HCT116 (cell line): ENCODE data around the gene HCRT. TPM values are rescaled to one million over a fixed set of nuclear protein-coding genes. Genes with fewer than 3 reads are reported as not detected.

Experiments used
- ATAC-seq: fragments of 200-7000 bp; cut with Tn5 transposase; 2 replicates; pipeline ENCODE4 v1.9.1; 2020; ENCODE audit warnings: mild to moderate bottlenecking, moderate library complexity
- BruUV-seq: library from RNA; stranded (reverse); fragments of 400-500 nt; replicated peaks from 2 replicates; lab custom pipeline; 2021; lab: Mats Ljungman, UMichigan
- CTCF ChIA-PET: fragments of 300-600 bp; sonication (Branson Sonifier 250); formaldehyde crosslinking; loops from one replicate; lab custom pipeline; 2021; ENCODE audit warnings: antibody characterized with exemption; lab: Charles Lee
- POLR2A ChIA-PET: fragments of 300-600, 350-600 bp; sonication (Branson Sonifier 250); formaldehyde crosslinking; loops from one replicate; lab custom pipeline; 2021; ENCODE audit warnings: antibody characterized with exemption; lab: Charles Lee
- RAD21 ChIA-PET, 2 experiments: fragments of 300-600 bp; sonication (Branson Sonifier 250); formaldehyde crosslinking; loops; one replicate each; lab custom pipeline; 2023; ENCODE audit warnings: low total read pairs in 2 of 2; ENCODE audit not compliant: uncharacterized antibody in 2 of 2, unreplicated experiment in 2 of 2, low non-redundant PET in 1 of 2; lab: Charles Lee
- DNase-seq: peaks from one replicate; pipeline ENCODE4 v3.0.0-alpha.2; 2010; ENCODE audit warnings: low read depth, low spot score
- H2AFZ ChIP-seq: fragments of 200-600 bp; shearing (Covaris generic), sonication (generic); 2 replicates; pipeline ENCODE4 v1.6.1; 2017; ENCODE audit warnings: low read depth, mixed run types, mixed read lengths, antibody characterized with exemption, low read length; ENCODE audit not compliant: poor library complexity, severe bottlenecking
- H3K27ac ChIP-seq: 2 replicates; pipeline ENCODE4 v1.5.1; 2012; ENCODE audit warnings: low read depth, low read length
- H3K27me3 ChIP-seq: fragments of 200-600 bp; sonication (generic); 2 replicates; pipeline ENCODE4 v1.6.1; 2016; ENCODE audit warnings: mixed run types, low read length, mixed read lengths; ENCODE audit not compliant: insufficient read depth
- H3K36me3 ChIP-seq, 2 experiments: fragments of 200-500 bp in 1 of 2; fragments of 200-600 bp in 1 of 2; sonication (Bioruptor generic) in 1 of 2; sonication (generic) in 1 of 2; 2 replicates each; pipeline versions ENCODE4 v1.5.1 to v1.6.1; 2014 to 2016; ENCODE audit warnings: low read length in 2 of 2, inconsistent platforms in 1 of 2, mixed read lengths in 1 of 2, mixed run types in 1 of 2; ENCODE audit not compliant: insufficient read depth in 2 of 2, control insufficient read depth in 1 of 2
- H3K4me1 ChIP-seq, 2 experiments: fragments of 200-600 bp in 1 of 2; sonication (generic) in 1 of 2; 2 replicates each; pipeline versions ENCODE4 v1.5.1 to v1.6.1; 2012 to 2017; ENCODE audit warnings: low read length in 2 of 2, inconsistent platforms in 1 of 2, mild to moderate bottlenecking in 1 of 2, mixed read lengths in 1 of 2, mixed run types in 1 of 2, moderate library complexity in 1 of 2; ENCODE audit not compliant: insufficient read depth in 2 of 2, control insufficient read depth in 1 of 2
- H3K4me2 ChIP-seq: fragments of 200-600 bp; sonication (generic); 2 replicates; pipeline ENCODE4 v1.6.1; 2017; ENCODE audit warnings: mixed run types, low read length, mixed read lengths
- H3K4me3 ChIP-seq, 2 experiments: fragments of 200-600 bp in 1 of 2; sonication (generic) in 1 of 2; replicated peaks in 1 of 2; 2 replicates each; pipeline ENCODE4 v1.5.1; 2011 to 2016; ENCODE audit warnings: low read length in 2 of 2, control low read depth in 1 of 2, low read depth in 1 of 2, mild to moderate bottlenecking in 1 of 2, mixed read lengths in 1 of 2, mixed run types in 1 of 2
- H3K79me2 ChIP-seq: fragments of 200-600 bp; sonication (generic); 2 replicates; pipeline ENCODE4 v1.6.1; 2017; ENCODE audit warnings: mild to moderate bottlenecking, mixed run types, low read length, moderate library complexity, mixed read lengths; ENCODE audit not compliant: insufficient read depth
- H3K9ac ChIP-seq: fragments of 200-600 bp; sonication (generic); 2 replicates; pipeline ENCODE4 v1.6.1; 2016; ENCODE audit warnings: low read length, mixed read lengths
- H3K9me2 ChIP-seq: fragments of 200-600 bp; sonication (generic), shearing (Covaris generic); 2 replicates; pipeline ENCODE4 v1.6.1; 2017; ENCODE audit warnings: mixed run types, mild to moderate bottlenecking, moderate library complexity; ENCODE audit not compliant: insufficient read depth
- H3K9me3 ChIP-seq, 2 experiments: fragments of 200-500 bp in 1 of 2; fragments of 200-600 bp in 1 of 2; sonication (Bioruptor generic) in 1 of 2; sonication (generic) in 1 of 2; 2 replicates each; pipeline ENCODE4 v1.6.1; 2014 to 2017; ENCODE audit warnings: low read length in 2 of 2, mixed read lengths in 2 of 2, inconsistent platforms in 1 of 2, low read depth in 1 of 2, mild to moderate bottlenecking in 1 of 2, mixed run types in 1 of 2, moderate library complexity in 1 of 2; ENCODE audit not compliant: control insufficient read depth in 1 of 2, insufficient read depth in 1 of 2
- H4K20me1 ChIP-seq: fragments of 200-600 bp; sonication (generic), shearing (Covaris generic); 2 replicates; pipeline ENCODE4 v1.6.1; 2017; ENCODE audit warnings: mixed run types, mild to moderate bottlenecking, moderate library complexity; ENCODE audit not compliant: insufficient read depth
- CEBPB ChIP-seq: IDR thresholded peaks from 2 replicates; pipeline ENCODE4 v1.6.1; 2012; ENCODE audit warnings: low read depth
- EZH2 ChIP-seq: fragments of 200-600 bp; sonication (generic); IDR thresholded peaks from 2 replicates; pipeline ENCODE4 v1.6.1; 2017; ENCODE audit warnings: antibody characterized with exemption, mixed run types
- POLR2AphosphoS5 ChIP-seq: IDR thresholded peaks from 2 replicates; pipeline ENCODE4 v1.6.1; 2011; ENCODE audit warnings: mild to moderate bottlenecking, low read depth, low read length, moderate library complexity
- SIN3A ChIP-seq: IDR thresholded peaks from 2 replicates; pipeline ENCODE4 v1.6.1; 2012; ENCODE audit warnings: low read depth
- SP1 ChIP-seq: IDR thresholded peaks from 2 replicates; pipeline ENCODE4 v1.6.1; 2012; ENCODE audit warnings: low read depth
- YY1 ChIP-seq: IDR thresholded peaks from 2 replicates; pipeline ENCODE4 v1.6.1; 2011; ENCODE audit warnings: low read length, low read depth, moderate library complexity, mild to moderate bottlenecking; ENCODE audit not compliant: insufficient replicate concordance; ENCODE audit errors: extremely low read depth
- ZFX ChIP-seq: fragments of 450-650 bp; IDR thresholded peaks from 2 replicates; pipeline ENCODE4 v1.6.1; 2017
- ZNF274 ChIP-seq: fragments of 200-500 bp; sonication (Bioruptor generic); IDR thresholded peaks from 2 replicates; pipeline ENCODE4 v1.6.1; 2014; ENCODE audit warnings: mild to moderate bottlenecking, low read depth, low read length, inconsistent platforms
- intact Hi-C: fragments of 100-400 bp; cut with micrococcal nuclease; formaldehyde crosslinking; loops from 2 replicates; pipeline ENCODE4 v1.10.0; 2022
- total RNA-seq: library from RNA; stranded (reverse); gene quantifications from one replicate; pipeline ENCODE4 v1.2.1, GENCODE V29; 2021; ENCODE audit not compliant: unreplicated experiment
- TF ChIP-seq, protein P1 (sequence below): IDR thresholded peaks from 2 replicates; pipeline ENCODE4 v1.6.1; 2012; ENCODE audit warnings: low read depth
- TF ChIP-seq, protein P2 (sequence below): IDR thresholded peaks from 2 replicates; pipeline ENCODE4 v1.6.1; 2012

HCRT gene
- total RNA-seq, 1 experiment from 2014 or later: not detected

- Histone ChIP-seq H3K9ac (no peak overlapping the region), H4K20me1 (no peaks in the 10 kb centered on the region), H3K9me3 (no peaks in the 10 kb centered on the region), H3K4me1 (peaks cover 0 to 11% of the 10 kb centered on the region in 2 experiments; a peak in 3 of 4 replicates), H3K9me2 (no peaks in the 10 kb centered on the region), H3K27ac (no peak overlapping the region), H3K79me2 (no peaks in the 10 kb centered on the region), H3K27me3 (no peaks in the 10 kb centered on the region), H3K4me2 (no peak overlapping the region), H3K4me3 (no peak overlapping the region), H2AFZ (no peak overlapping the region), H3K36me3 (no peaks in the 10 kb centered on the region)
- no peak for ATAC-seq
- CTCF ChIA-PET: no interaction called here
- RAD21 ChIA-PET: no interaction called here
- no peak for TF ChIP-seq ZNF274
- TF ChIP-seq CEBPB: no peak
- no peak for TF ChIP-seq EZH2
- TF ChIP-seq YY1: no peak
- no peak for TF ChIP-seq ZFX
- TF ChIP-seq SP1: no peak
- TF ChIP-seq, protein P1, sequence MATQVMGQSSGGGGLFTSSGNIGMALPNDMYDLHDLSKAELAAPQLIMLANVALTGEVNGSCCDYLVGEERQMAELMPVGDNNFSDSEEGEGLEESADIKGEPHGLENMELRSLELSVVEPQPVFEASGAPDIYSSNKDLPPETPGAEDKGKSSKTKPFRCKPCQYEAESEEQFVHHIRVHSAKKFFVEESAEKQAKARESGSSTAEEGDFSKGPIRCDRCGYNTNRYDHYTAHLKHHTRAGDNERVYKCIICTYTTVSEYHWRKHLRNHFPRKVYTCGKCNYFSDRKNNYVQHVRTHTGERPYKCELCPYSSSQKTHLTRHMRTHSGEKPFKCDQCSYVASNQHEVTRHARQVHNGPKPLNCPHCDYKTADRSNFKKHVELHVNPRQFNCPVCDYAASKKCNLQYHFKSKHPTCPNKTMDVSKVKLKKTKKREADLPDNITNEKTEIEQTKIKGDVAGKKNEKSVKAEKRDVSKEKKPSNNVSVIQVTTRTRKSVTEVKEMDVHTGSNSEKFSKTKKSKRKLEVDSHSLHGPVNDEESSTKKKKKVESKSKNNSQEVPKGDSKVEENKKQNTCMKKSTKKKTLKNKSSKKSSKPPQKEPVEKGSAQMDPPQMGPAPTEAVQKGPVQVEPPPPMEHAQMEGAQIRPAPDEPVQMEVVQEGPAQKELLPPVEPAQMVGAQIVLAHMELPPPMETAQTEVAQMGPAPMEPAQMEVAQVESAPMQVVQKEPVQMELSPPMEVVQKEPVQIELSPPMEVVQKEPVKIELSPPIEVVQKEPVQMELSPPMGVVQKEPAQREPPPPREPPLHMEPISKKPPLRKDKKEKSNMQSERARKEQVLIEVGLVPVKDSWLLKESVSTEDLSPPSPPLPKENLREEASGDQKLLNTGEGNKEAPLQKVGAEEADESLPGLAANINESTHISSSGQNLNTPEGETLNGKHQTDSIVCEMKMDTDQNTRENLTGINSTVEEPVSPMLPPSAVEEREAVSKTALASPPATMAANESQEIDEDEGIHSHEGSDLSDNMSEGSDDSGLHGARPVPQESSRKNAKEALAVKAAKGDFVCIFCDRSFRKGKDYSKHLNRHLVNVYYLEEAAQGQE: no peak
- TF ChIP-seq POLR2AphosphoS5: no peak
- TF ChIP-seq, protein P2, sequence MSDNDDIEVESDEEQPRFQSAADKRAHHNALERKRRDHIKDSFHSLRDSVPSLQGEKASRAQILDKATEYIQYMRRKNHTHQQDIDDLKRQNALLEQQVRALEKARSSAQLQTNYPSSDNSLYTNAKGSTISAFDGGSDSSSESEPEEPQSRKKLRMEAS: no peak
- no peak for TF ChIP-seq SIN3A
- no TSS peak for BruUV-seq
- POLR2A ChIA-PET: no interaction called here
- intact Hi-C loops: no loop called here
- no peak for DNase-seq
Measured at GRCh38 chr17:42230225-42230624, 45.0 kb upstream of the HCRT start.
